Endothelial cell of coronary artery (primary cell): ENCODE data around the gene SCG2. TPM values are rescaled to one million over a fixed set of nuclear protein-coding genes. Genes with fewer than 3 reads are reported as not detected.

ENCODE experiments used
- total RNA-seq: library from RNA; depleted of rRNA; stranded (reverse); fragments of >200 nt; gene quantifications from 2 replicates; pipeline ENCODE4 v1.2.3, GENCODE V29; 2014

Gene SCG2
- 0.38 TPM in 1 of 2 replicates, not detected in the other for total RNA-seq

GRCh38 chr2:223601932-223602666 lies at the start of gene SCG2:
TSS of gene SCG2 (minus strand) at chr2:223602361. CDS start at chr2:223599282, 3,079 bp downstream.

Other genes with a start within 250 kb of the SCG2 start
- gene AP1S3, start 235.2 kb upstream of the SCG2 start, total RNA-seq = 3.2 and 7.7 TPM in 2 replicates